ENCODE data around the gene MMEL1. TPM values are rescaled to one million over a fixed set of nuclear protein-coding genes. Genes with fewer than 3 reads are reported as not detected.

The MMEL1 gene
- total and polyA plus RNA-seq, 2 experiments from 2014 or later = 0.57 to 0.90 TPM

GRCh38 chr1:2628933-2629626 is 3.7 kb downstream of the MMEL1 start:
- no peaks in the 10 kb centered on the region for H4K20me1 ChIP-seq (replicated peaks; ENCODE audit: insufficient read depth)
- peak; percentile 71 for DNase-seq (ENCODE audit: low spot score)
- no peaks in the 10 kb centered on the region for H3K36me3 ChIP-seq (ENCODE audit: insufficient read depth)
- H3K4me3 Mint-ChIP-seq = peak overlapping the region; percentile 63; the same call in 2 of the 3 replicates
- H3K4me1 ChIP-seq (ENCODE audit: insufficient read depth) = peaks cover 11% of the 10 kb centered on the region
- no peaks in the 10 kb centered on the region for H3K36me3 Mint-ChIP-seq (ENCODE audit: low read depth)
- H3K4me2 ChIP-seq = peak overlapping the region; percentile 75
- TF ChIP-seq ZNF114 (CRISPR knock-in tag; IDR thresholded peaks at IDR 0.05) (no peak), ZNF331 (CRISPR knock-in tag; IDR thresholded peaks at IDR 0.05; ENCODE audit: low read depth) (no peak), CREB1 (CRISPR knock-in tag; IDR thresholded peaks at IDR 0.05; ENCODE audit: low read depth) (no peak), JUNB (IDR thresholded peaks at IDR 0.05; ENCODE audit: unreplicated experiment) (no peak), ETS1 (IDR thresholded peaks at IDR 0.05) (no peak), POLR2AphosphoS5 (IDR thresholded peaks at IDR 0.05; ENCODE audit: low read depth) (no peak), EZH2 (IDR thresholded peaks at IDR 0.05; ENCODE audit: low read depth, unreplicated experiment) (no peak), REST (IDR thresholded peaks at IDR 0.05; ENCODE audit: unreplicated experiment) (no peak), EZH2phosphoT487 (IDR thresholded peaks at IDR 0.05; ENCODE audit: unreplicated experiment) (no peak), STAT1 (IDR thresholded peaks at IDR 0.05; ENCODE audit: unreplicated experiment) (no peak), NANOG (IDR thresholded peaks at IDR 0.05; ENCODE audit: borderline replicate concordance) (no peak), CTCF (conservative IDR thresholded peaks at IDR 0.05; ENCODE audit: low read depth in 2 of 2) (no peak)
- peaks cover 47% of the 10 kb centered on the region for H3K27me3 ChIP-seq (ENCODE audit: insufficient read depth)
- ATAC-seq = peak; percentile 40
- H3K79me2 ChIP-seq (replicated peaks; ENCODE audit: insufficient read depth) = no peaks in the 10 kb centered on the region
- H3K27ac Mint-ChIP-seq = no peak overlapping the region
- peak overlapping the region; percentile 56; the same call in 1 of the 2 replicates for H2AFZ ChIP-seq
- peaks cover 53% of the 10 kb centered on the region for H3K27me3 Mint-ChIP-seq (ENCODE audit: insufficient read depth, low read depth, poor library complexity)
- H3K9me3 Mint-ChIP-seq = peaks cover 7% of the 10 kb centered on the region
- H3F3A ChIP-seq (replicated peaks; ENCODE audit: low read depth) = peaks cover 10% of the 10 kb centered on the region; the same call in 1 of the 2 replicates
- H3K4me3 ChIP-seq = peak overlapping the region; percentile 57
- H3K27ac ChIP-seq (ENCODE audit: low read depth) = no peak overlapping the region
- peaks cover 18% of the 10 kb centered on the region for H3K4me1 Mint-ChIP-seq
- no peaks in the 10 kb centered on the region for H3K9me2 ChIP-seq (ENCODE audit: insufficient read depth)

Measured in GM23338 (cell line).